Vagina (tissue), 2 donors: ENCODE data around the gene LRCH1. TPM values are rescaled to one million over a fixed set of nuclear protein-coding genes. Genes with fewer than 3 reads are reported as not detected.

Source experiments
- DNase-seq, 2 donors: peaks; one replicate each; pipeline ENCODE4 v3.0.0-alpha.2; 2017; ENCODE audit errors: extremely low spot score in 2 of 2
- H3K27ac ChIP-seq: fragments of 200-600 bp; sonication (generic); one replicate; pipeline ENCODE4 v1.5.1; 2019
- H3K27me3 ChIP-seq: fragments of 200-600 bp; sonication (generic); one replicate; pipeline ENCODE4 v1.5.1; 2019
- H3K36me3 ChIP-seq, 2 donors: fragments of 200-600 bp; sonication (generic); one replicate each; pipeline ENCODE4 v1.5.1; 2017 to 2019
- H3K4me1 ChIP-seq: fragments of 200-600 bp; sonication (generic); one replicate; pipeline ENCODE4 v1.5.1; 2019
- H3K4me3 ChIP-seq, 2 donors: fragments of 200-600 bp; sonication (generic); 1 replicate in 1 of 2; 2 replicates in 1 of 2; pipeline ENCODE4 v1.5.1; 2016 to 2019
- H3K9me3 ChIP-seq: fragments of 200-600 bp; sonication (generic); one replicate; pipeline ENCODE4 v1.5.1; 2019
- POLR2A ChIP-seq, 2 donors: fragments of 450-650 bp; IDR thresholded peaks; one replicate each; pipeline ENCODE4 v1.6.1; 2017; ENCODE audit warnings: antibody characterized with exemption in 2 of 2, mild to moderate bottlenecking in 2 of 2, moderate library complexity in 2 of 2
- POLR2AphosphoS5 ChIP-seq, 2 donors: sonication (generic); formaldehyde crosslinking; IDR thresholded peaks; one replicate each; pipeline ENCODE4 v1.9.0; 2017; ENCODE audit warnings: antibody characterized with exemption in 2 of 2, mild to moderate bottlenecking in 2 of 2, low read depth in 1 of 2; ENCODE audit not compliant: insufficient read depth in 1 of 2
- intact Hi-C: fragments of 100-400 bp; cut with DNase I; formaldehyde crosslinking; loops from one replicate; pipeline ENCODE4 v1.15.1; 2023
- total RNA-seq: library from RNA; depleted of rRNA; stranded (reverse); fragments of >200 nt; gene quantifications from one replicate; pipeline ENCODE4 v1.2.3, GENCODE V29; 2016
- TF ChIP-seq, protein P1 (sequence below), 3 experiments: fragments of 450-650 bp in 2 of 3; fragments of 200-600 bp in 1 of 3; sonication (generic) in 1 of 3; IDR thresholded peaks; one replicate each; pipeline ENCODE4 v1.5.1; 2017 to 2019; ENCODE audit warnings: antibody characterized with exemption in 3 of 3, mild to moderate bottlenecking in 2 of 3, moderate library complexity in 2 of 3

LRCH1 gene
- total RNA-seq, 1 donor from 2014 or later, result 21.4 TPM

DNA sequence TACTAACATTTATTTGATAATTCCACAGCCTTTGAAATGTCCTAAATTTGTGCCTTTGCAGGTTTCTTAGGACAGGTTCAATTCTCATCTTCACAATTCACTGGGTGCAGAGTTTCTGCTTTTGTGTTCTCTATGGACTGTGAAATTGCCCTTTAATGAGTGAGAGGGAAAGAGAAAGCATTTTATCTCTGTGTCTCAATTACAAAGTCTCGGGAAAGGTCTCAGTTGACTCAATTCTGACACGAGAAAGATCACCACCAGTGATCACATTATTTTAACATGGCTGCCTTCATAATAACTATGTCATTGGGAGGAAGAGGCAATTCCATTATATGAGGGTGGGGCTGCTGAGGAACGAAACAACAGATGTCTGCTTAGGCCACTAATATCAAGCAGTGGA, 26.2 kb upstream of the LRCH1 start:
- TF ChIP-seq POLR2A (IDR thresholded peaks at IDR 0.05) (no peak), POLR2AphosphoS5 (IDR thresholded peaks at IDR 0.05; ENCODE audit: insufficient read depth in 1 of 2, low read depth in 1 of 2) (no peak)
- TF ChIP-seq, protein P1, sequence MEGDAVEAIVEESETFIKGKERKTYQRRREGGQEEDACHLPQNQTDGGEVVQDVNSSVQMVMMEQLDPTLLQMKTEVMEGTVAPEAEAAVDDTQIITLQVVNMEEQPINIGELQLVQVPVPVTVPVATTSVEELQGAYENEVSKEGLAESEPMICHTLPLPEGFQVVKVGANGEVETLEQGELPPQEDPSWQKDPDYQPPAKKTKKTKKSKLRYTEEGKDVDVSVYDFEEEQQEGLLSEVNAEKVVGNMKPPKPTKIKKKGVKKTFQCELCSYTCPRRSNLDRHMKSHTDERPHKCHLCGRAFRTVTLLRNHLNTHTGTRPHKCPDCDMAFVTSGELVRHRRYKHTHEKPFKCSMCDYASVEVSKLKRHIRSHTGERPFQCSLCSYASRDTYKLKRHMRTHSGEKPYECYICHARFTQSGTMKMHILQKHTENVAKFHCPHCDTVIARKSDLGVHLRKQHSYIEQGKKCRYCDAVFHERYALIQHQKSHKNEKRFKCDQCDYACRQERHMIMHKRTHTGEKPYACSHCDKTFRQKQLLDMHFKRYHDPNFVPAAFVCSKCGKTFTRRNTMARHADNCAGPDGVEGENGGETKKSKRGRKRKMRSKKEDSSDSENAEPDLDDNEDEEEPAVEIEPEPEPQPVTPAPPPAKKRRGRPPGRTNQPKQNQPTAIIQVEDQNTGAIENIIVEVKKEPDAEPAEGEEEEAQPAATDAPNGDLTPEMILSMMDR (IDR thresholded peaks at IDR 0.05), result no peak
- Histone ChIP-seq H3K4me1 (peaks cover 29% of the 10 kb centered on the region), H3K4me3 (no peak overlapping the region), H3K9me3 (no peaks in the 10 kb centered on the region), H3K27ac (no peak overlapping the region), H3K36me3 (no peaks in the 10 kb centered on the region), H3K27me3 (no peaks in the 10 kb centered on the region)
- intact Hi-C loops, result no loop called here
- DNase-seq, result no peak

DNA sequence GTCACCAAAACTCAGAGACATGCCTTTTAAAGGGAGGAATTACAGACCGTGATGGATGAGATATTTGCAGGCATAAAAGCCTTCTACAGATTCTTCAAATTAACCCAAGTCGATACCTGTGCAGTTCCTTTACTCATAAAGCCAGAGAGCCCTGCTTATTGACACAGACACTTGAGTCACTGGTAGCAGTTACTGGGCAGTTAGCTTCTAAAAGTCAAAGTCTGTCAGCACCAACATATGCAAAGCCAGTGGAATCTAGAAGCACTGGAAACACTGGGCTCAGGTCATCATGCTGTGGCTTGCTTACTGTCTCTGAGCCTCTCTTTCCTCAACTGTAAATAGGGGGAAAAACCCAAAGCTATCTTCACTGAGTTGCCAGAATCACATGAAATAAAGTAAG, 25.7 kb upstream of the LRCH1 start:
- intact Hi-C loops, result no loop called here
- Histone ChIP-seq H3K4me1 (peaks cover 27% of the 10 kb centered on the region), H3K27ac (no peak overlapping the region), H3K27me3 (no peaks in the 10 kb centered on the region), H3K4me3 (no peak overlapping the region), H3K36me3 (no peaks in the 10 kb centered on the region), H3K9me3 (no peaks in the 10 kb centered on the region)
- no peak for DNase-seq
- TF ChIP-seq, protein P1 (IDR thresholded peaks at IDR 0.05), result no peak
- TF ChIP-seq POLR2A (IDR thresholded peaks at IDR 0.05) (no peak), POLR2AphosphoS5 (IDR thresholded peaks at IDR 0.05; ENCODE audit: insufficient read depth in 1 of 2, low read depth in 1 of 2) (no peak)

GRCh38 chr13:46529216-46529919, 23.6 kb upstream of the LRCH1 start:
- peaks cover 9% of the 10 kb centered on the region for H3K4me1 ChIP-seq
- no peaks in the 10 kb centered on the region for H3K36me3 ChIP-seq
- intact Hi-C loops, result no loop called here
- H3K27me3 ChIP-seq, result no peaks in the 10 kb centered on the region
- H3K4me3 ChIP-seq, result no peak overlapping the region
- TF ChIP-seq POLR2AphosphoS5 (IDR thresholded peaks at IDR 0.05; ENCODE audit: insufficient read depth in 1 of 2, low read depth in 1 of 2), result no peak
- TF ChIP-seq POLR2A (IDR thresholded peaks at IDR 0.05), result no peak
- TF ChIP-seq, protein P1 (IDR thresholded peaks at IDR 0.05), result no peak
- no peak for DNase-seq
- H3K9me3 ChIP-seq, result no peaks in the 10 kb centered on the region
- H3K27ac ChIP-seq, result peak overlapping the region; percentile 56

DNA sequence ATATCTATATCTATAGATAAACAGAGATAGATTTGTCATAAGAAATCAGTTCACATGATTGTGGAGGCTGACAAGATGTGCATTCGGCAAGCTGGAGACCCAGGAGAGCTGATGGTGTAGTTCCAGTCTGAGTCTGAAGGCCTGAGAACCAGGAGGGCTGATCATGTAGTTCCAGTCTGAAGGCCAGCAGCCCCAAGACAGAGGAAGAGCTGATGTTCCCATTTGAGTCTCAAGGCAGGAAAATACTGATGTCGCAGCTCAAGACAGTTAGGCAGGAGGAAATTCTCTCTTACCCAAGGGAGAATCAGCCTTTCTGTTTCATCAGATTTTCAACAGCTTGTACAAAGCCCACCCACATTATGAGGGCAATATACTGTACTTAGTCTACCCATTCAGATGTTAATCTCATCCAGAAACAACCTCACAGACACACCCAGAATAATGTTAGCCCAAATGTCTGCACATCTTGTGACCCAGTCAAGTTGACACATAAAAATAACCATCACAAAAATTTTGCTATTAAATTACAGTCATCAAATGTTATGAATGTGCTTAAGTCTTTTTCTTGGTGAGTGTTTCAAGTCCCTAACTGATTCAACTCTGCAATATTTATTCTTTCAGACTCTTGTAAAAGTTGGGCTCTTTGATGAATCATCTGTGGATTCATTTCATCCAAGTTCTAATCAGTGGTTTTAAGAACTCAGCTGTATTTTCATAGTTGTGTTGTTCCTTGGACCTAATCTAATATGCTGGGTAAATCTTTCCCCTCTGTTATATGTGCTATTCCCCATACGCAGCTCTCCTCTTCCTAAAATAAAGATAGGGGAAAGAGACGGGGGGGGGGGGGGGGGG, 22.7 kb upstream of the LRCH1 start:
- intact Hi-C loops, result no loop called here
- TF ChIP-seq POLR2AphosphoS5 (IDR thresholded peaks at IDR 0.05; ENCODE audit: insufficient read depth in 1 of 2, low read depth in 1 of 2) (no peak), POLR2A (IDR thresholded peaks at IDR 0.05) (no peak)
- TF ChIP-seq, protein P1 (IDR thresholded peaks at IDR 0.05), result no peak
- no peak for DNase-seq
- Histone ChIP-seq H3K36me3 (no peaks in the 10 kb centered on the region), H3K9me3 (no peaks in the 10 kb centered on the region), H3K4me1 (peaks cover 9% of the 10 kb centered on the region), H3K27me3 (no peaks in the 10 kb centered on the region), H3K4me3 (no peak overlapping the region), H3K27ac (peak overlapping the region; percentile 56)

GRCh38 chr13:46531953-46532352, 21.0 kb upstream of the LRCH1 start:
- Histone ChIP-seq H3K4me1 (peaks cover 7% of the 10 kb centered on the region), H3K27me3 (no peaks in the 10 kb centered on the region), H3K27ac (no peak overlapping the region), H3K9me3 (no peaks in the 10 kb centered on the region), H3K36me3 (no peaks in the 10 kb centered on the region), H3K4me3 (no peak overlapping the region)
- no peak for DNase-seq
- TF ChIP-seq POLR2AphosphoS5 (IDR thresholded peaks at IDR 0.05; ENCODE audit: insufficient read depth in 1 of 2, low read depth in 1 of 2) (no peak), POLR2A (IDR thresholded peaks at IDR 0.05) (no peak)
- TF ChIP-seq, protein P1 (IDR thresholded peaks at IDR 0.05), result no peak
- intact Hi-C loops, result no loop called here
